ENCODE results near the gene TCEAL6. TPM values are rescaled to one million over a fixed set of nuclear protein-coding genes. Genes with fewer than 3 reads are reported as not detected.
A peak's percentile ranks its signal among the peaks of the same experiment; 100 is the strongest.
"Not testable (repeated sequence)": the region's sequence is repeated elsewhere in the genome, so short reads cannot be mapped to it uniquely, and the experiment has no call there.

TCEAL6 gene
- not detected in 2 replicates for total RNA-seq (2014; rRNA removed; shearing (Covaris generic))

DNA sequence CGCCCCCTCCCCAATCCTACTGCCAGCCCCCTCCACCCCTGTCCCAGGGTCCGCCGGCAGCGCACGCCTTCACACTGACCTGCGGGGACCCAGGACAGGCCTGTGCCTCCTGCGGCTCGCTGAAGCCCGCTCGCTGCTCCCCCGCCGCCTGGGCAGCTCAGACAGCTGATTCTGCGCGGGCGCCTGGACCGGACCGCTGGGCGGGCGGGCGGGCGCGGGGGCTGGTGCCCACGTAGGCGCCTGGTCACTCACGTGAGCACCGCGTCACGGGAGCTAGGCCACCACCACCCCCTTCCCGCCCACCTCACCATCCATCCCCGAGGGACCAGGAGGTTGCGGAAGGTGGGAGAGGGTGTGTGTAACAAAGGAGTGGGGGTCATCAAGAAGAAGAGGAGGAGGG lies at the start of gene TCEAL6:
TCEAL6 (minus strand) TSS at position 208 of the 400 bp plus-strand sequence.
- not testable (repeated sequence) for DNase-seq (ENCODE audit: low read depth)

DNA sequence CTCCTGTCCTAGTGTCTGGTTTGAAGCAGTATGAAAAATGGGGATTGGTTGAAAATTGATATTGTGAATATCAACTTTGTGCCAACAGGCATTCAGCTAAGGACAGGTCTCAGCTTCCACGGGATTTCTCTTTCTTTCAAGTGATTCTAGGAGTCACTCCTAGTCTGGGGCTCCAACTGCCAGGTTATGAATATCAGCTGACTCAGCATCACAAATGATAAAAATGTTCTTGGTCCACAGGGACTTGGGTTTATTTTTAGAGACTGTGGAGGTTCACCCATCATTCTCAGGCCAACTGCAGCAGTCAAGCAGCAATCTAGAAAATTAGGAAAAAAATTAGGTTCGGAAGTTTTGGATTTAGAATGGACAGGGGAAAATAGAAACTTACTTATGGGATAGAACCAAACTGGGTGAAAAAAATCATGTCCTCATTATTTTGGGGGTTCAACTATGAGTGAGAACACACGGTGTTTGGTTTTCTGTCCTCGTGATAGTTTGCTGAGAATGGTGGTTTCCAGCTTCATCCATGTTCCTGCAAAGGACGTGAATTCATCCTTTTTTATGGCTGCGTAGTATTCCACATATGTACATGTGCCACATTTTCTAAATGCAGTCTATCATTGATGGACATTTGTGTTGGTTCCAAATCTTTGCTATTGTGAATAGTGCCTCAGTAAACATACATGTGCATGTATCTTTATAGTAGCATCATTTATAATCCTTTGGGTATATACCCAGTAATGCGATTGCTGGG lies 43.9 kb upstream of the TCEAL6 start:
- no peak for DNase-seq (ENCODE audit: low read depth)

DNA sequence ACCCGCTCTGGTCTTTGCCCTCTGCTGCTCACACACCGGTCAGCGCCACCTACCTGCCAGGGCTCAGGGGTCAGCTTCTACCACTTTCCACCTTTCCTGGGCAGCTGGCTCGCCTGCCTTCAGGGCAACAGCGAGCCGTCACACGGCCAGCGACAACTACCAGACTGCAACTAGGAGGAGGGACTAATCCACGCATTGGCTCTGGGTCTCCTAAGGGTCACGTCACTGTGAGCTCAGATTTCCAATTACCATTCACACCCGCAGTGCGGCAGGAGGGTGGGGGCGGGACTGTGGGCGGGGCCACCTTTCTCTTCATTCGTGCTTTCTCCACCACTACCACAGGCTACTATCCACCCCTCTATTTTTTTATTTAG lies 13.5 kb upstream of the TCEAL6 start, which contains the start of gene BEX5:
BEX5 (minus strand) TSS at position 172 of the 374 bp plus-strand sequence. CDS start 1,712 bp downstream, outside the sequence.
- DNase-seq (ENCODE audit: low read depth), result peak; percentile 69

DNA sequence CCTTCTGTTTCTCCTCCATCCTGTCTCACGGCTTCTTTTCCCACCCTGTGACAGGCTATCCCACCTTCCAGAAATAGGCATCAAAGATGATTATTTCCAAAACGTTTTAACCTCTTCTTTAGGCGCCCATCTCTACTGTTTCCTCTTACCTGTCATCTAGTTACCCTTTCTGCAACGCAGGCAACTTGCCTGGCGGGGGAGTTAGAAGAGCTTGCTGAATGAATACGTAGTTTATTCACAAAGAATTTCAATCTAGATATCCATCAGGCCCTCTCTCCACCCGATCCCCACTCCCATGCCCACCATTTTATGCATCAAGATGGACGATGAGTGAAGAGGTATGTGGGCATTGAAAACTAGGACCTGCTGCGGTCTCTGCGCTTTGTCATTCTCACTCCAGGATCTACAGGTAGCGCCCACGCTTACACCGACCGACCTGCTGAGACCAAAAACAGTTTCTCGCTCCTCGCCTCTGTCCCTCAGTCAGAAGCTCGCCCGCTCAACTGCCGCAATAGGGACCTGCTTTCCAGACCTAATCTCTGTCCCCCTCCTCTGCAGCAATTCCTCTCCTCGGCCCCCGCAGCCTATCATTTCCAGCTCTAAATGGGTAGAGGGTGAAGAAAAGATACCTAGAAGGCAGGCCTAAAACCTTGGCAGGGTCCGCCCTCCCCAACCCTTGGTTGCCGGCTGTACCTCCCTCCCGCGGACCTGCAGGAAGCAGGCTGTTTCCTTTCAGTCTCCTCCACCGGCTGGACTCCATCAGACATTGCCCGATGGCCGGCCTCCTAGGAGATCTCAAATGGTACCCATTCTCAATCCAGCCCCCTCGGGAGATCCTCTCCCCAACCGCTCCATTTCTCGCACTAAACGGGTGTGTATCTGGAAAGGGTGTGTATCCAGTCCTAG lies 12.9 kb upstream of the TCEAL6 start:
- DNase-seq (ENCODE audit: low read depth), result peak; percentile 1

DNA sequence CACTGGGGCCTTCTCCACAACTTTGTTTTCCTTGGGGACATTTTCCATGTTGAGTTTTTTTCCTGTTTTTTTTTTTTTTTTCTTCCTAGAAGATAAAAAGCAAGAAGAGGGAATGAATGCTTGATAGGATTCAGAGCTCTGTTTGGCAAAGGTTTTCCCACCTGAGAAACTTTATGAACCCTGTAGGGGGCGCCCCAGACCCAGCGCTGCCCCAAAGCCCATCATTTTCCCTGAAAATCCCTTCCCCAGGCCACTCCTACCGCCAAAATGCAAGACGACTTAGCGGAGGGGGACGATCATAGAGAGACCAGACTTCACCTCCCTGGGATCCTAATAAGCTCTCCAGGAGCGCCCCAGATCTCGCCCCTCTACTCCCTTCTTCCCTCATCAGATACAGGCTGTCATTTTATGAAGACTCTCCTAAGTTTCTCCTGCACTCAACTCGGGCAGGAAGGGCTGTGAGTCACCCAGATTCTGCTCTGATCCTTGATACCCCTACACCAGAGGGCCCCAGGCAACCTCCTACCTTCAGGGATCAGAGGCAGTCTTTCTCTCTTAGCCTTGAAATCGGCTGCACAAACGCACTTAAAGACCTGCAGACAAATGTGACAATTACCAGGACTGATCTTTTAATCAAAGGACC lies 12.1 kb upstream of the TCEAL6 start:
- DNase-seq (ENCODE audit: low read depth), result peak; percentile 21

DNA sequence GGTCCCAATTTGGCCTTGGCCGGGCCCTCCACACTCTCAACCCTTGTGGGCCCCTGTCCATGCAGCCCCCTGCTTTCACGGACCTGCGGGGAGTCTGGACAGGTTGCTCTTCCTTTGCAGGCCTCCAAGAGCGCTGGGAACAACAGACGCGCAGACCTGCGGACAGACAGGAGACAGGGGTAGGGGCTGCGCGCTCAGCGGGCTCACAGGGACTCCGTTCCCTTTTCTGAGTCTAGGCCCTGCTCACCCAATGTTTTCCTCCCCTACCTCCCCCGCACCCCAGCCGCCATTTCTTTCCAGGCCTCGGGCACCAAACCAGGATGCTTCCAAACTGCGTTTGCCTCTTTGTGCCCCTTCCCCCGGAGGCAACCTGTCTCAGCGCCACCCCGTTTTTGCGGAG lies 650 bp downstream of the TCEAL6 start:
- DNase-seq (ENCODE audit: low read depth), result not testable (repeated sequence)

DNA sequence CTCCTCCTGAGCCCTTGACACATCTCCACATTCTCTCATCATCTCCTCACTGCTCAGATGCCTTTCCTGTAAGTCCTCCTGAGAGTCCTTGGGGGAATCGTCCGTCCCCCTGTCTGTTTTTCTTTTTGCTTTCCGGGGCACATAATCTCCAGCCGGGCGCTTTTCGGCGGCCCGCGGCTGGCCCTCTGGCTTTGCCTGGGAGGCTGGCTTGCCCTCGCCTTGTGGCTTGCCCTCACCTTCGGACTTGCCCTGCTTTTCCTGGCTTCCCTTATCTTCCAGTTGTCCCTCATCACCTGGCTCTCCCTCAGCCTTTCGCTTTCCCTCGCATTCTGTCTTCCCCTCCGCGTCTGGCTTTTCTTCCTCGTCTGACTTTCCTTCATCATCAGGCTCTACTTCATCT lies 1.4 kb downstream of the TCEAL6 start:
- not testable (repeated sequence) for DNase-seq (ENCODE audit: low read depth)

DNA sequence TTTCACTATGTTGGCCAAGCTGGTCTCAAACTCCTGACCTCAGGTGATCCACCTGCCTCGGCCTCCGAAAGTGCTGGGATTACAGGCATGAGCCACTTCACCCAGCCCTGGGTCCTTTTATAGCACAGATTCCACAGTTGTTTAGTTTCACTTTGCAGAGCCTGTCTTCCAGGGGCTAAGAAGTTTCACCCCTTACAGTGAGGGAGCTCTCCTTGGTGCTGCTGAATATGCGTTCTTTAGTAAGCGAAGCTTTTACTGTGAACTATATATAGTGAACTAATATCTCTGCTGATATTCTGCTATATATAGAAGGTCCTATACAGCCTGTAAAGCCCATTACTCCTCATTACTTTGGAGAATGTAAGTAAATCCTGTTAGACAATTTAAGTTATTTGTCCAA lies 4.2 kb downstream of the TCEAL6 start:
- no peak for DNase-seq (ENCODE audit: low read depth)

DNA sequence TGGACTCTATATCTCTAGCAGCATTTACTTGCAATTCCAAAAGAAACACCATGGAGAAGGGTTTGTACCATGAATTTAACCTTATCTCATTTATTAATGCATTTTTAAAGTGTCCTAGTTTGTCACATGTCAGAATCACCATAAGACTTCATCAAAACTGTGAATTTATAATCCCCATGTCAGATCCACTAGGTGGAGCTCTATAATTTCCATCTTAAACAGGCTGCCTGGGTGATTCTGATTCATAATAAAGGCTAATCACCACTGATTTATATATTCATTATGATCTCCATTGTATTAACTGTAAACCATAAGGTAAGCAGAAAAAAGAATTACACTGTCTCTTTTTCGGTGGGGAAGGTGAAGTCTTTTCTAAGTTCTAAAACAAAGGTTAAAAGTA lies 12.8 kb downstream of the TCEAL6 start:
- DNase-seq (ENCODE audit: low read depth), result no peak

DNA sequence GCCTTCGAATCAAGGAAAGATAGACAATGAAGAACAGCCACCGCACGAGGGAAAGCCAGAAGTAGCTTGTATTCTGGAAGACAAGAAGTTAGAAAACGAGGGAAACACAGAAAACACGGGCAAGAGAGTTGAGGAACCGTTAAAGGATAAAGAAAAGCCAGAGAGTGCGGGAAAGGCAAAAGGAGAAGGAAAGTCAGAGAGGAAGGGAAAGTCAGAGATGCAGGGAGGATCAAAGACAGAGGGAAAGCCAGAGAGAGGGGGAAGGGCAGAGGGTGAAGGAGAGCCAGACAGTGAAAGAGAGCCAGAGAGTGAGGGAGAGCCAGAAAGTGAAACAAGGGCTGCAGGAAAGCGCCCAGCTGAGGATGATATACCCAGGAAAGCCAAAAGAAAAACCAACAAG lies 15.4 kb downstream of the TCEAL6 start:
- DNase-seq (ENCODE audit: low read depth), result peak; percentile 5

DNA sequence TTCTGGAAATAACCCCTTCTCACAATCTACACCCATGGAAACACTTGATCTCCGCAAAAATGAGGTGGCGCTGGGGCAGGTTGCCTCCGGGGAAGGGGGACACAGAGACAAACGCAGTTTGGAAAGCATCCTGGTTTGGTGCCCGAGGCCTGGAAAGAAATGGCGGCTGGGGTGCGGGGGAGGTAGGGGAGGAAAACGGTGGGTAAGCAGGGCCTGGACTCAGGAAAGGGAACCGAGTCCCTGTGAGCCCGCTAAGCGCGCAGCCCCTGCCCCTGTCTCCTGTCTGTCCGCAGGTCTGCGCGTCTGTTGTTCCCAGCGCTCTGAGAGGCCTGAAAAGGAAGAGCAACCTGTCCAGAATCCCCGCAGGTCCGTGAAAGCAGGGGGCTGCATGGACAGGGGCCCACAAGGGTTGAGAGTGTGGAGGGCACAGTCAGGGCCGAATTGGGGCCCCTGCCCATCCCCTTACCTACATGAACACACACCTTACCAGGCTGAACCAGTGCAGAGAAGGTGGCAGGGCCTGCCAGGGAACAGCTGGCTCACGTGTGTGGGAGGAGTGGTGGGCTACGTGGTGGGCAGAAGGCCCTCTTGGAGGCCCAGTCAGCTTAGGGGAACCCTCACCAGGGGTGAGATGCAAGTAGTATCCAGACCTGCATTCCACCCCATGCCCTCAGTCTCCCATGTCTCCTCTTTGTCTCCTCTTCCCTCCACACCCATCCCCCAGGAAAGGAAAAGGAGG lies 16.0 kb downstream of the TCEAL6 start:
- not testable (repeated sequence) for DNase-seq (ENCODE audit: low read depth)

DNA sequence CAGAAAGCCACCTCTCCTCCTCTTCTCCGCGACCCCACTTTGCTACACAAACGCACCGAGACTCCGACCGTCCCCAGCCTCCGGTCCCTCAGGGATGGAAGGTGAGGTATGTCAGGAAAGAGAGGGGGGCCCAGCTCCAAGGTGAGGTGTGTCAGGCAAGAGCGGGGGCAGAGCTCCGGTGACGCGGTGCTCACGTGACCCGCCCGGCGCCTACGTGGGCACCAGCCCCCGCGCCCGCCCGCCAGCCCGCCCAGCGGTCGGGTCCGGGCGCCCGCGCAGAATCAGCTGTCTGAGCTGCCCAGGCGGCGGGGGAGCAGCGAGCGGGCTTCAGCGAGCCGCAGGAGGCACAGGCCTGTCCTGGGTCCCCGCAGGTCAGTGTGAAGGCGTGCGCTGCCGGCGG lies 16.8 kb downstream of the TCEAL6 start, which contains the start of gene TCEAL2:
TCEAL2 (plus strand) TSS at position 244 of the 400 bp plus-strand sequence. CDS start 1,152 bp downstream, outside the sequence.
- DNase-seq (ENCODE audit: low read depth), result peak; percentile 47

DNA sequence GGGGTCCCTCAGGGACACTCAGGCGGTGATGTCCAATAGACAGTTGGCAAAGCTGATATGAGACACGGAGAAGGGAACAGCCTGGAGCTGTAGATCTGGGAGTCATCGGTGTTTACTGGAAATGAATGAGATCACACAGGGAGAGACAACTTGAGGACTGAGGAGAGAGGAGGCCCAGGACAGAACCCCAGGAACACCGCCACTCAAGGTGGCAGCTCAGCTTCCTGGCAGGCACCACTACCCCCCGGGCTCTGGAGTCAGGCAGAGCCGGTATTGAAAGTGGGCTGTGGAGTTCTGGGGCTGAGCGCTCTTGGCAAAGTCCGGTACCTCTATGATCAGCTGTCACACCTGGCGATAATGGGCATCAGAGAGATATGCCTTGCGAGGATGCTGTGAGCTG lies 17.3 kb downstream of the TCEAL6 start:
- not testable (repeated sequence) for DNase-seq (ENCODE audit: low read depth)

DNA sequence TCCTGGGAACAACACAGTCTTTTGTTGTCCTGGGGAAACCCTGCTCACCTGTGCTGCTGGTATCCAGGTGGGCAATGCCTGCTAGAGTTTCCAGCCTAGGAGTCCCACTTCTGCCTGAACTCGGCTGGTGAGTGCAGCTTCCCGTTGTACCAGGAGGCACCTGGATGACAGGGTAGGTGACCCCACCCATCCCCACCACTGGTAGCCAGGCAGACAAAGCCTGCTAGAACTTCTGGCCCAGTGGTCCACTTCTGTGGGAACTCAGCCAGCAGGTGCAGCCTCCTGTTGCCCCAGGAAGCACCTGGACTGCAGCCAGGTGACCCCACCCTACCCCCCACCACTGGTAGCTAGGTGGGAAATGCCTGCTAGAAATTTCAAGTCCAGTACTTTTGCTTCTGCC lies 26.5 kb downstream of the TCEAL6 start:
- DNase-seq (ENCODE audit: low read depth), result no peak

DNA sequence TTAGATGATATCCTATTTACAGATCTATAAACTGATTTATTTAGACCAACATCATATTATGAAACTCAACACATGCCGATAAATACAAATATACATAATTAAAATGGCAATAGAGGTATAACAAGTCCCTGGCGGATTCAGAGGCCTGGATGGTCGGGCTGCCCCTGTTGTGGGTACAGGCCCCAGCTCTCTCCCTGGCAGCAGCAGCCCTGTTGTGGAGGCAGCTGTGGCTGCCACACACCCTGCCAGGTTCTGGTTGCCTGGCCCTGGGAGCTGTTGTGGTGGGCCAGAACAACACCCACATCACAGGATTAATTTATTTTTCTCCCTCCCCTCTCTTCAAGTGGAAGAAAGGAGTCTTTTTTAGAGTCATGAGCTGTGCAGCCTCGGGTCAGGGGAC lies 28.9 kb downstream of the TCEAL6 start:
- DNase-seq (ENCODE audit: low read depth), result no peak

Other genes with a start within 250 kb of the TCEAL6 start
- gene ZMAT1, start 210.5 kb downstream of the TCEAL6 start, total RNA-seq (2014; rRNA removed; shearing (Covaris generic)), result 0.36 and 0.46 TPM in 2 replicates
- 9.1 and 16.8 TPM in 2 replicates for gene TCEAL2, start 16.8 kb downstream of the TCEAL6 start, total RNA-seq (2014; rRNA removed; shearing (Covaris generic))
- 2.1 and 6.5 TPM in 2 replicates for gene BEX5, start 13.5 kb upstream of the TCEAL6 start, total RNA-seq (2014; rRNA removed; shearing (Covaris generic))
- not detected in 2 replicates for gene TCP11X1, start 72.8 kb upstream of the TCEAL6 start, total RNA-seq (2014; rRNA removed; shearing (Covaris generic))
- gene NXF2, start 104.7 kb upstream of the TCEAL6 start, total RNA-seq (2014; rRNA removed; shearing (Covaris generic)), result 1.9 and 3.5 TPM in 2 replicates

All from Daoy (cell line).